Kidney (tissue), 14 donors: ENCODE data around the gene PTPRT. TPM values are rescaled to one million over a fixed set of nuclear protein-coding genes. Genes with fewer than 3 reads are reported as not detected.

ENCODE experiments used
- DNase-seq, 5 donors: peaks; one replicate each; pipeline ENCODE4 v3.0.0-alpha.2; 2013 to 2020
- FAIRE-seq: peaks from 2 replicates; lab custom pipeline; 2012; peaks lifted over from hg19 to GRCh38; lab: Jason Lieb, UNC
- H3K27ac ChIP-seq, 2 donors: one replicate each; pipeline ENCODE4 v1.7.0; 2013; ENCODE audit warnings: low read depth in 2 of 2, low read length in 2 of 2, inconsistent platforms in 1 of 2
- H3K27me3 ChIP-seq: one replicate; pipeline ENCODE4 v1.7.1; 2013; ENCODE audit warnings: low read length, inconsistent platforms; ENCODE audit not compliant: control insufficient read depth, insufficient read depth
- H3K36me3 ChIP-seq, 3 donors: one replicate each; pipeline versions ENCODE4 v1.7.0 to v1.7.1; 2013; ENCODE audit warnings: low read length in 3 of 3, control low read depth in 1 of 3, inconsistent platforms in 1 of 3; ENCODE audit not compliant: insufficient read depth in 3 of 3, control insufficient read depth in 2 of 3
- H3K4me1 ChIP-seq, 3 donors: one replicate each; pipeline versions ENCODE4 v1.7.0 to v1.7.1; 2013; ENCODE audit warnings: low read length in 3 of 3, inconsistent platforms in 1 of 3, low read depth in 1 of 3; ENCODE audit not compliant: control insufficient read depth in 2 of 3, insufficient read depth in 2 of 3
- H3K4me3 ChIP-seq, 3 donors: one replicate each; pipeline versions ENCODE4 v1.7.0 to v1.8.1; 2013; ENCODE audit warnings: low read length in 3 of 3, control low read depth in 1 of 3, inconsistent platforms in 1 of 3
- H3K9ac ChIP-seq, 3 donors: one replicate each; pipeline versions ENCODE4 v1.7.0 to v1.7.1; 2013; ENCODE audit warnings: low read length in 3 of 3, control low read depth in 1 of 3, inconsistent platforms in 1 of 3
- H3K9me3 ChIP-seq, 3 donors: one replicate each; pipeline versions ENCODE4 v1.7.0 to v1.7.1; 2013; ENCODE audit warnings: low read length in 3 of 3, control low read depth in 1 of 3, inconsistent platforms in 1 of 3; ENCODE audit not compliant: control insufficient read depth in 2 of 3, insufficient read depth in 1 of 3
- intact Hi-C: fragments of 100-400 bp; cut with DNase I; formaldehyde crosslinking; loops from one replicate; pipeline ENCODE4 v1.11.1; 2022
- polyA plus RNA-seq: library from polyadenylated mRNA; stranded (reverse); fragments of 350-450 nt; fragmentation: Illumina TruSeq; extraction: RNeasy Lipid Tissue Mini Kit (QIAGEN cat#74804); gene quantifications from one replicate; pipeline ENCODE4 v1.2.3, GENCODE V29; 2014; ENCODE audit warnings: low read depth, low replicate concordance; ENCODE audit not compliant: insufficient read depth
- total RNA-seq: library from RNA; stranded (reverse); fragmentation: NEBNext Ultra II Directional; extraction: Animal tissue kit (Norgen Biotek cat#: 25700); gene quantifications from one replicate; pipeline ENCODE4 v1.2.1, GENCODE V29; 2021
- TF ChIP-seq, protein P1 (sequence below): IDR thresholded peaks from 3 replicates; pipeline ENCODE4 v1.5.1; 2012; ENCODE audit warnings: mild to moderate bottlenecking, moderate library complexity, borderline replicate concordance; ENCODE audit not compliant: insufficient read depth; ENCODE audit errors: extremely low read depth
- donor health status: control.
- donor health status: control.
- donor health status: control.
- donor health status: control.
- donor health status: control.
- donor health status: DM: yes; HTN: yes; CAD: no.
- donor health status: Normal renal cell carcinoma (clear cell type).

PTPRT gene
- total and polyA plus RNA-seq, 2 donors from 2014 or later: 0.60 TPM; not detected in 1

DNA sequence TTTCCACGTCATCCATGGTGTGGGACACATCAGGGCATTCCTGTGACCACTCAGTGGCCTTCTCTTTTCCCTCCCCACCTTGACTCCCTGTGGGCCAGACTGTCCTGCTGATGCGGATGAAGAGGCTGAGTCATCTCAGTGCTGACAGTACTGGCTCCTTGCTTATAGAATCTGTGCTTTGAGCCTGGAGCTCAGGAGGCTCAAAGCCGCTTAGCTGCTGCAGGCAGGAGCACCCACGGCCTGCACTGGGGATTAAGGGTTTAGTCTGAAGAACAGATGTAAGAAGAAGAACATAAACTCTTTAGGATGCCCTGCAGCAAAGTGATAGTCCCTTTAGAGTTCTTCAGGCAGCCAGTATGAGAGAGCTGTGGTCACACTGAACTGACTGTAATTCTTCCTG lies 929.5 kb downstream of the PTPRT start:
- DNase-seq: no peak
- Histone ChIP-seq H3K36me3 (no peaks in the 10 kb centered on the region), H3K9me3 (no peaks in the 10 kb centered on the region), H3K4me1 (no peaks in the 10 kb centered on the region), H3K4me3 (no peak overlapping the region), H3K9ac (no peak overlapping the region), H3K27me3 (no peaks in the 10 kb centered on the region), H3K27ac (no peak overlapping the region)
- TF ChIP-seq, protein P1, sequence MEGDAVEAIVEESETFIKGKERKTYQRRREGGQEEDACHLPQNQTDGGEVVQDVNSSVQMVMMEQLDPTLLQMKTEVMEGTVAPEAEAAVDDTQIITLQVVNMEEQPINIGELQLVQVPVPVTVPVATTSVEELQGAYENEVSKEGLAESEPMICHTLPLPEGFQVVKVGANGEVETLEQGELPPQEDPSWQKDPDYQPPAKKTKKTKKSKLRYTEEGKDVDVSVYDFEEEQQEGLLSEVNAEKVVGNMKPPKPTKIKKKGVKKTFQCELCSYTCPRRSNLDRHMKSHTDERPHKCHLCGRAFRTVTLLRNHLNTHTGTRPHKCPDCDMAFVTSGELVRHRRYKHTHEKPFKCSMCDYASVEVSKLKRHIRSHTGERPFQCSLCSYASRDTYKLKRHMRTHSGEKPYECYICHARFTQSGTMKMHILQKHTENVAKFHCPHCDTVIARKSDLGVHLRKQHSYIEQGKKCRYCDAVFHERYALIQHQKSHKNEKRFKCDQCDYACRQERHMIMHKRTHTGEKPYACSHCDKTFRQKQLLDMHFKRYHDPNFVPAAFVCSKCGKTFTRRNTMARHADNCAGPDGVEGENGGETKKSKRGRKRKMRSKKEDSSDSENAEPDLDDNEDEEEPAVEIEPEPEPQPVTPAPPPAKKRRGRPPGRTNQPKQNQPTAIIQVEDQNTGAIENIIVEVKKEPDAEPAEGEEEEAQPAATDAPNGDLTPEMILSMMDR: no peak
- intact Hi-C loops: no loop called here
- no peak for FAIRE-seq

DNA sequence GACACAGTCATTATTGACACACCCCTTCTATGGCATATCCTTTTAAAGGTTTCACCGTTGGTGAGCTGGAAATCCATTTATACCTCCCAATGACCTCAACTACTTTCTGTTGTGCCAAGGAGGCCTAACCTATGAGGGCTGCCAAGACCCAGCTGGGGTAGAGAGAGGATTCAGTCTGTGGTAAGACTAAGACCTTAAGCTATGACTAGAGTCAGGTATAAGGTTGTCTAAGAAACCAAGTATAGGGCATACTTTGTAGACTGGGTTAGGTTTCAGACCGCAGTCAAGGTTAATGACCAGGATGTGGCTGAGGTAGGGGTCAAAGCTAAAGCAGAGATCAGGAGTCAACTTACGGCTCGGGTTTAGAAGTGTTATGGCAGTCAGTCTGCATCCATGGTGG lies 930.3 kb downstream of the PTPRT start:
- Histone ChIP-seq H3K36me3 (no peaks in the 10 kb centered on the region), H3K27me3 (no peaks in the 10 kb centered on the region), H3K9ac (no peak overlapping the region), H3K4me3 (no peak overlapping the region), H3K9me3 (no peaks in the 10 kb centered on the region), H3K27ac (no peak overlapping the region), H3K4me1 (no peaks in the 10 kb centered on the region)
- DNase-seq: no peak
- no peak for FAIRE-seq
- intact Hi-C loops: no loop called here
- TF ChIP-seq, protein P1: no peak

DNA sequence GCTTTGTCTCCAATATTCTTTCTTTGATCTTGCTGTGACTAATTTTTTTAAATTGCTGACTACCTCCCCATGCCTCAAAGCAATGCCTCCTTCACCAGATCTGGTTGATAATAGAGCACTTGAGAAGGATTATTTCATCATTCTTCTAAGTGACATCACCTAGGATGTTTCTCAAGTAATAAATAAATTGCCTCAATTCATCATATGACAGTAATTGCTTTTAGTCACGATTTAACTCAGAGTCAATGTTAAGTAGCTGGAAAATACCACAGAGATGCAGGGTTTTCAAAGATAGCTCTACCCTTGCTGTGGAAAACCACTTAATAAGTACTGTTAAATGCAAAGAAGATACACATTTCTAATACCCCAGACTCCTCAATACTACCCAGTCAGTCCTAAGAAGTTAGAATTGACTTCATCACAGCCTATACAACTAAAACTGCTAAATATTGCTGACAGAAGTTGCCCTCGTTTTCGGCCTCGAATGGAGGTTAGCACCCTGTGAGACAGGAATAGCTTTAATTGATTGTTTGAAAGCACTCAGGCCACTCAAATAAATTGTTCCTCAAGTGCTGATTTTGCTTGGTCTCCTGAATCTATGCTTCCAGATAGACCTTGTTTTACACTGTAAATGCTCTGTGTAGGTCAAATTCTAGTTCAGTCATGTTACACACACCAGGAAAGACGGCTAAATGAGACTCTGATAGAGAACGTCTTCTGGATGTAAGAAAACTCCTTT lies 931.0 kb downstream of the PTPRT start:
- Histone ChIP-seq H3K27me3 (no peaks in the 10 kb centered on the region), H3K4me3 (no peak overlapping the region), H3K9ac (no peak overlapping the region), H3K27ac (no peak overlapping the region), H3K9me3 (no peaks in the 10 kb centered on the region), H3K4me1 (no peaks in the 10 kb centered on the region), H3K36me3 (no peaks in the 10 kb centered on the region)
- FAIRE-seq: no peak
- no peak for DNase-seq
- TF ChIP-seq, protein P1: no peak
- intact Hi-C loops: no loop called here
